ENCODE results near the gene CHD1. TPM values are rescaled to one million over a fixed set of nuclear protein-coding genes. Genes with fewer than 3 reads are reported as not detected.

CHD1 gene
- total RNA-seq, 4 donors from 2014 or later: 51.4 to 83.0 (median 63.8) TPM

- H3K27ac ChIP-seq: no peak overlapping the region
- DNase-seq: no peak
- no peaks in the 10 kb centered on the region for H3K36me3 ChIP-seq
- H3K9me3 ChIP-seq: no peaks in the 10 kb centered on the region
- TF ChIP-seq POLR2A (IDR thresholded peaks at IDR 0.05) (no peak), CTCF (IDR thresholded peaks at IDR 0.05) (no peak)
- 94 to 97% methylated on average over 3 of the region's 3 CpGs for WGBS, 2 donors
- intact Hi-C loops (cut with DNase I): no loop called here
- no peaks in the 10 kb centered on the region for H3K27me3 ChIP-seq
- H3K4me3 ChIP-seq (replicated peaks in 1 of 3): no peak overlapping the region
- peaks cover 11 to 18% of the 10 kb centered on the region in 2 donors for H3K4me1 ChIP-seq
Observed at GRCh38 chr5:98942847-98943246, 14.0 kb upstream of the CHD1 start.

- Histone ChIP-seq H3K27me3 (no peaks in the 10 kb centered on the region), H3K4me1 (peaks cover 13 to 18% of the 10 kb centered on the region in 2 donors), H3K4me3 (replicated peaks in 1 of 3) (no peak overlapping the region), H3K36me3 (no peaks in the 10 kb centered on the region), H3K9me3 (no peaks in the 10 kb centered on the region), H3K27ac (no peak overlapping the region)
- TF ChIP-seq POLR2A (IDR thresholded peaks at IDR 0.05): no peak
- TF ChIP-seq CTCF (IDR thresholded peaks at IDR 0.05): no peak
- 81 to 86% methylated on average over 6 of the region's 6 CpGs for WGBS, 2 donors
- DNase-seq: no peak
- intact Hi-C loops (cut with DNase I): no loop called here
Observed at GRCh38 chr5:98941131-98941883, 12.5 kb upstream of the CHD1 start.

GRCh38 chr5:98940581-98940980 is 11.8 kb upstream of the CHD1 start:
- no peak for TF ChIP-seq POLR2A (IDR thresholded peaks at IDR 0.05)
- TF ChIP-seq CTCF (IDR thresholded peaks at IDR 0.05): no peak
- Histone ChIP-seq H3K4me1 (peaks cover 13 to 18% of the 10 kb centered on the region in 2 donors), H3K36me3 (no peaks in the 10 kb centered on the region), H3K27ac (no peak overlapping the region), H3K27me3 (no peaks in the 10 kb centered on the region), H3K4me3 (replicated peaks in 1 of 3) (no peak overlapping the region), H3K9me3 (no peaks in the 10 kb centered on the region)
- no peak for DNase-seq
- intact Hi-C loops (cut with DNase I): no loop called here
- 59 to 66% methylated on average over 2 of the region's 2 CpGs for WGBS, 2 donors

- TF ChIP-seq POLR2A (IDR thresholded peaks at IDR 0.05) (no peak), CTCF (IDR thresholded peaks at IDR 0.05) (no peak)
- peak in 1 of 2 donors; percentile 6 for DNase-seq
- Histone ChIP-seq H3K4me1 (peaks cover 13 to 18% of the 10 kb centered on the region in 2 donors), H3K4me3 (replicated peaks in 1 of 3) (no peak overlapping the region), H3K9me3 (no peaks in the 10 kb centered on the region), H3K27me3 (no peaks in the 10 kb centered on the region), H3K27ac (peak overlapping the region in 1 of 3 donors; percentile 9), H3K36me3 (no peaks in the 10 kb centered on the region)
- WGBS, 2 donors: 22 to 30% methylated on average over 2 of the region's 2 CpGs
- intact Hi-C loops (cut with DNase I): no loop called here
Observed at GRCh38 chr5:98938464-98938863, 9.7 kb upstream of the CHD1 start.

- intact Hi-C loops (cut with DNase I): no loop called here
- peaks cover 13 to 18% of the 10 kb centered on the region in 2 donors for H3K4me1 ChIP-seq
Observed at GRCh38 chr5:98936948-98937715, 8.3 kb upstream of the CHD1 start.

More at GRCh38 chr5:98936948-98937715, 8.3 kb upstream of the CHD1 start:
- H3K4me3 ChIP-seq (replicated peaks in 1 of 3): no peak overlapping the region
- WGBS, 2 donors: 93 to 94% methylated on average over 3 of the region's 3 CpGs
- DNase-seq: no peak
- H3K9me3 ChIP-seq: no peaks in the 10 kb centered on the region
- H3K27me3 ChIP-seq: no peaks in the 10 kb centered on the region
- no peak overlapping the region for H3K27ac ChIP-seq
- TF ChIP-seq CTCF (IDR thresholded peaks at IDR 0.05) (no peak), POLR2A (IDR thresholded peaks at IDR 0.05) (no peak)
- no peaks in the 10 kb centered on the region for H3K36me3 ChIP-seq

All from thyroid gland (tissue), 4 donors.